ENCODE data around the gene HNRNPUL1.

The HNRNPUL1 gene

GRCh38 chr19:41274802-41275201 is 10.6 kb downstream of the HNRNPUL1 start:
- TF ChIP-seq YY1 (IDR thresholded peaks at IDR 0.05; ENCODE audit: low read depth) = no peak
- TF ChIP-seq, protein P1, sequence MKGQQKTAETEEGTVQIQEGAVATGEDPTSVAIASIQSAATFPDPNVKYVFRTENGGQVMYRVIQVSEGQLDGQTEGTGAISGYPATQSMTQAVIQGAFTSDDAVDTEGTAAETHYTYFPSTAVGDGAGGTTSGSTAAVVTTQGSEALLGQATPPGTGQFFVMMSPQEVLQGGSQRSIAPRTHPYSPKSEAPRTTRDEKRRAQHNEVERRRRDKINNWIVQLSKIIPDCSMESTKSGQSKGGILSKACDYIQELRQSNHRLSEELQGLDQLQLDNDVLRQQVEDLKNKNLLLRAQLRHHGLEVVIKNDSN (IDR thresholded peaks at IDR 0.05) = no peak
- TF ChIP-seq TCF12 (IDR thresholded peaks at IDR 0.05; ENCODE audit: low read depth) = no peak
- no peak for TF ChIP-seq EGR1 (IDR thresholded peaks at IDR 0.05)
- no peak for TF ChIP-seq FOXM1 (IDR thresholded peaks at IDR 0.05; ENCODE audit: borderline replicate concordance, low read depth)
- no peak for TF ChIP-seq CREB1 (IDR thresholded peaks at IDR 0.05; ENCODE audit: low read depth)
- TF ChIP-seq CEBPB (IDR thresholded peaks at IDR 0.05) = no peak

GRCh38 chr19:41276231-41276630 is 12.1 kb downstream of the HNRNPUL1 start:
- TF ChIP-seq CEBPB (IDR thresholded peaks at IDR 0.05) = peak; percentile 55; the same call in 1 of the 2 replicates
- TF ChIP-seq YY1 (IDR thresholded peaks at IDR 0.05; ENCODE audit: low read depth) = no peak
- TF ChIP-seq TAF1 (IDR thresholded peaks at IDR 0.05; ENCODE audit: low read depth) = no peak

- TF ChIP-seq REST (IDR thresholded peaks at IDR 0.05; ENCODE audit: low read depth) (no peak), ZBTB7A (IDR thresholded peaks at IDR 0.05; ENCODE audit: low read depth) (no peak), TCF12 (IDR thresholded peaks at IDR 0.05; ENCODE audit: low read depth) (no peak), FOXM1 (IDR thresholded peaks at IDR 0.05; ENCODE audit: borderline replicate concordance, low read depth) (no peak), RAD21 (IDR thresholded peaks at IDR 0.05; ENCODE audit: low read depth) (no peak), CEBPB (IDR thresholded peaks at IDR 0.05) (no peak), NFIC (IDR thresholded peaks at IDR 0.05) (no peak), YY1 (IDR thresholded peaks at IDR 0.05; ENCODE audit: low read depth) (no peak), EGR1 (IDR thresholded peaks at IDR 0.05) (no peak), TEAD4 (IDR thresholded peaks at IDR 0.05) (no peak), TAF1 (IDR thresholded peaks at IDR 0.05; ENCODE audit: low read depth) (no peak), CREB1 (IDR thresholded peaks at IDR 0.05; ENCODE audit: low read depth) (no peak), MAX (IDR thresholded peaks at IDR 0.05) (no peak)
Measured at GRCh38 chr19:41278478-41278877, 14.3 kb downstream of the HNRNPUL1 start.

GRCh38 chr19:41288673-41289530 is 24.7 kb downstream of the HNRNPUL1 start:
- TF ChIP-seq TAF1 (IDR thresholded peaks at IDR 0.05; ENCODE audit: low read depth) = no peak
- no peak for TF ChIP-seq YY1 (IDR thresholded peaks at IDR 0.05; ENCODE audit: low read depth)
- no peak for TF ChIP-seq RAD21 (IDR thresholded peaks at IDR 0.05; ENCODE audit: low read depth)
- no peak for TF ChIP-seq ZBTB7A (IDR thresholded peaks at IDR 0.05; ENCODE audit: low read depth)
- no peak for TF ChIP-seq EGR1 (IDR thresholded peaks at IDR 0.05)
- TF ChIP-seq FOXM1 (IDR thresholded peaks at IDR 0.05; ENCODE audit: borderline replicate concordance, low read depth) = no peak
- TF ChIP-seq, protein P1 (IDR thresholded peaks at IDR 0.05) = no peak

- peak; percentile 38; the same call in 1 of the 2 replicates for TF ChIP-seq REST (IDR thresholded peaks at IDR 0.05; ENCODE audit: low read depth)
Measured at GRCh38 chr19:41289814-41290213, 25.6 kb downstream of the HNRNPUL1 start.

- TF ChIP-seq REST (IDR thresholded peaks at IDR 0.05; ENCODE audit: low read depth) (no peak), TAF1 (IDR thresholded peaks at IDR 0.05; ENCODE audit: low read depth) (no peak), MAX (IDR thresholded peaks at IDR 0.05) (no peak), CEBPB (IDR thresholded peaks at IDR 0.05) (no peak), TCF12 (IDR thresholded peaks at IDR 0.05; ENCODE audit: low read depth) (no peak), TEAD4 (IDR thresholded peaks at IDR 0.05) (no peak), CREB1 (IDR thresholded peaks at IDR 0.05; ENCODE audit: low read depth) (no peak), NFIC (IDR thresholded peaks at IDR 0.05) (no peak), YY1 (IDR thresholded peaks at IDR 0.05; ENCODE audit: low read depth) (no peak), EGR1 (IDR thresholded peaks at IDR 0.05) (no peak), EP300 (IDR thresholded peaks at IDR 0.05; ENCODE audit: borderline replicate concordance) (no peak), RAD21 (IDR thresholded peaks at IDR 0.05; ENCODE audit: low read depth) (no peak), FOXM1 (IDR thresholded peaks at IDR 0.05; ENCODE audit: borderline replicate concordance, low read depth) (no peak), ZBTB7A (IDR thresholded peaks at IDR 0.05; ENCODE audit: low read depth) (no peak)
- TF ChIP-seq, protein P1 (IDR thresholded peaks at IDR 0.05) = no peak
Measured at GRCh38 chr19:41294393-41294792, 30.2 kb downstream of the HNRNPUL1 start.
